ENCODE measurements around the gene GAL.

The GAL gene

DNA sequence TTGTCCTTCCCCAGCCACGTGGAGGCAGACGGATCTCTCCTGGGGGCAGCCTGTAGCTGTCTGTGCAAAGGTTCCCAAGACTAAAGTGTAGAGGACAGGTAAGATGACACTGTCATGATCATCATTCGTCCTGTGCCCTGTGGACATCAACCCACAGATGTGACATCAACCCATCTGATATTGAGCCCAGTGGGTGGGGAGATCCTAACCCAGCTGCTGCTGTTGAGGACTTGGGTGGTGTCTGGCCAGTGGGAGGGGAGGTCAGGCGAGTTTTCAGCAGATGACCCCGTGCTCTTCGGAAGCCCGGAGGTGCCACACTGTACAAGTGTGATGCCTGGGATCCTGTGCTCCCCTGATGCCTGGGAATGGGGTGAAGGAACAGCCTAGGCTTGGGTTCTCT lies 1.2 kb upstream of the GAL start:
- no peak for DNase-seq

- DNase-seq = no peak
Measured at GRCh38 chr11:68683536-68684384, 584 bp upstream of the GAL start.

DNA sequence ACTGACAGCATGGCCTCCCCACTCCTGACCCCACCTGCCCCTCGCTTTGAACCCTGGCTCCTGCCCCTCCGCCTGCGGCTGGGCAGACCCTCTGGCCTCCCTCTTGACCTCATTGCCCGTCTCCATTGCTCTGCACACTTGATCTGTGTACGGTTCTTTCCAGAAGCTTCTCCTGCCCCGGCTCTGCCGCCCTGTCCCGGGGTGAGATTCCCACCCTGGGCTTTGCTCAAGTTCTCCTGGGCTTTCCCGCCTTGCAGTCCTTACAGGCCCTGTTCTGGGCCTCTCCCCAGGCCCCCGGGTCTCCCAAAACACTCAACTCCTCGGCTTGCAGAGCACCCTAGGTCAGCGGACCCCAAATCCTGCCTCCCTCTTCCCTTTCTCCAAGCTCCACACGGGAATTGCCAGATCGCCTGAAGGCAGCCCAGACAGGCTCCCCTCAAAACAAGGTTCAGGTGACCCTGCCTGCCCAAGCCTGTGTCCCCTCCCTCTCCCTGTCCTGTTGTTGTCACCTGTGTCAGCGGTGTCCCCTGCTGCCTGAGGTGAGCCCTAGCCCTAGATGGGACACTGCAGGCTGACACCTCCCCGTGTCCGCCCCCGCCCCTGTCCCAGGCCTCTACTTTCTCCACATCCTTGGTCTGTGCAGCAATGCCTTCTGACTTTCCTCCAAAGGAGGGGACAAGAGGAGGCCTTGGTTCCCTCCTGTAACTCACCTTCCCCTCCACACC lies 1.5 kb downstream of the GAL start:
- no peak for DNase-seq

DNA sequence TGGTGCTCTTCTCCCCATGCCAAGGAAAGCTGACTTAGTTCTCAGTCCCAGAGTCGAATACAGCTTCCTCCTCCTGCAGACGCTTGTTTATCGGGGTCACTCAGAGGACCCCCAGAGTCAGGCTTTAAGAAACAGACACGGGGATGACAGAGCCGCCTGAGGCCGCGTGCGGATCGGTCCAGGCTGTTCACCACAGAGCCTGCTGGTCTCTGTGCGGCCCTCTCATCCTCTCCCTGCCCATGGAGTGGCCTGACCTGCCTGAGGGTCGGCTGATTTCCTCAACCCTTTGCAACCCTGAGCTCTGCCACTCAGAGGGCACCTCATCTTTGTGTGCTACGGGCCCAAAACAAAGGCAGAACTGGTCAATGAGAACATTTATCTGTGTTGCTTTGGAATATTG lies 2.1 kb downstream of the GAL start:
- DNase-seq = no peak

DNA sequence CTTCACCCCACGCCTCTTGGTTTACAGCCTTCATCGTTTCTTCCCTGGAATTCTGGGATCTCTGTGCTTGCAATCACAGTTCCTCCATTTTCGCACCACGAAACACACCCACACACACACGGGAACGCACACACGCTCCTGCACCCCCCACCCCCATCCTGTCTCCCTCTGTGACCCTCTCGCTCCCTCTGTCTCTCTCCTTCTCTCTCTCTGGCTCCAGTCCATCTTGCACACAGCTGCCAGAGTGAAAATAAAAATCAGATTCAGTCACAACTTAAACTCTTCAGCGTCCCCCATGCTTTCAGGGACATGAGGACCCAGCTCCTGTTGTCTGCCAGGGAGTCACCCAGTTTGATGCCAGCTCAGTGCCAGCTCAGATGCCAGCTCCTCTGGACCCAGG lies 3.0 kb downstream of the GAL start:
- DNase-seq = no peak

GRCh38 chr11:68687986-68688385 lies 3.6 kb downstream of the GAL start:
- no peak for DNase-seq

- DNase-seq = no peak
Measured at GRCh38 chr11:68688881-68689280, 4.5 kb downstream of the GAL start.

GRCh38 chr11:68689737-68690625 lies 5.6 kb downstream of the GAL start:
- no peak for DNase-seq

DNA sequence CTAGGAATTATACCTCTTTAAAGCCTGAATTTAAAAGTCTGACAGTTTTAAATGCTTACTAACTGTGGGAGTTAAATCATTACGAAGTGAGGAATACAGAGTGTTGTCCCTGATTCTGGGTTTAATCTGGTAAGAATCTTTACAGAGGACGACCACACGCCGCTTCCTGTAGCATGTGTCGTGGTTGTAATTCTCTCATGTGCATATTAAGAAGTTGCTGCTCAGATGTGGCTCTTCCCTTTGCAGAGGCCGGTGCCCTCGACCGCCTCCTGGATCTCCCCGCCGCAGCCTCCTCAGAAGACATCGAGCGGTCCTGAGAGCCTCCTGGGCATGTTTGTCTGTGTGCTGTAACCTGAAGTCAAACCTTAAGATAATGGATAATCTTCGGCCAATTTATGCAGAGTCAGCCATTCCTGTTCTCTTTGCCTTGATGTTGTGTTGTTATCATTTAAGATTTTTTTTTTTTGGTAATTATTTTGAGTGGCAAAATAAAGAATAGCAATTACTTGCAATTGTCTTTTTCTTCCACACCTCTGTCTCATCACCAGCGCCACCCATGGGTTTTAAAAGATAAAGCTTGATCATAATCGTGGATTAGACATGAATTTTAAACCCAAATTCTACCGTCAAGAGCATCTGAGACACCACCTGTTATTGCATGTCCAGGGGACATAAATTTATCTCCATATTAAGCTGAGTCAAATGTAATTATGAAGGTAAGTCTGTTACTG lies 6.5 kb downstream of the GAL start:
- no peak for DNase-seq

GRCh38 chr11:68691402-68691784 lies 7.0 kb downstream of the GAL start:
- no peak for DNase-seq

GRCh38 chr11:68692115-68692514 lies 7.8 kb downstream of the GAL start:
- DNase-seq = no peak

- no peak for DNase-seq
Measured at GRCh38 chr11:68692871-68693483, 8.6 kb downstream of the GAL start.

GRCh38 chr11:68693484-68693882 lies 9.1 kb downstream of the GAL start:
- no peak for DNase-seq

DNA sequence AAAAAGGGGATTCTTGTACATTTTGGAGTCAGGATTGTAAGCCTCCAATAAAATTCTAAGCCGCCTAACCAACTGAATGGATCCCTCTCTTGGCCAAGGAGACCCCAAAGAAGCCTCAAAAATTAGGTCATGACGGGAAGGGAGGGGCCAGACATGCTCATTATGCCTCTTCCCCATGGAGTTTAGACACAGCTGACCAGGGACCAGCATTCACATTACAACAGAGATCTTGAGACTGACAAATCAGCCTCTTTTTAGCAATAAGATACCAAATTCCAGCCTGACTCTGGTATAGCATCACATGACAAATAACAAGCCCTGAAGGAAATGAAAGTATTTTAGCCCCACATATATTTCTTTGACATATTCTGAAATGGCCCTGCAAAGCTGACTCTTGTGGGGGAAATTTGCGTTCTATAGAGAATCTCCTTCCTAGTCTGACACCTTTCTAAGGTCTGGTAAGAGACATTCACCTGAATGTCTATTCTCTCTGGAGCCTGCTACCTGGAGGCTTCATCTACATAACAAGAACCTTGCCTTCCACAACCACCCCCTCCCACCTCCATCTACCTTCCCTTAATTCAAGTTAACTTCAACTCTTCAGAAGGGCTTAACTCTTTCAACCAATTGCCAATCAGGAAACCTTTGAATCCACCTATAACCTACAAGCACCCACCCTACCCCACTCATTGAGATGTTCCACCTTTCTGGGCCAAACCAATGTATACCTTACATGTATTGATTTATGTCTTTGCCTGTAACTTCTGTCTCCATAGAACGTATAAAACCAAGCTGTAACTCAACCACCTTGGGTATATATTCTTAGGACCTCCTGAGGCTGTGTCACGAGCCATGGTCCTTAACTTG lies 10.3 kb downstream of the GAL start:
- DNase-seq = no peak

DNA sequence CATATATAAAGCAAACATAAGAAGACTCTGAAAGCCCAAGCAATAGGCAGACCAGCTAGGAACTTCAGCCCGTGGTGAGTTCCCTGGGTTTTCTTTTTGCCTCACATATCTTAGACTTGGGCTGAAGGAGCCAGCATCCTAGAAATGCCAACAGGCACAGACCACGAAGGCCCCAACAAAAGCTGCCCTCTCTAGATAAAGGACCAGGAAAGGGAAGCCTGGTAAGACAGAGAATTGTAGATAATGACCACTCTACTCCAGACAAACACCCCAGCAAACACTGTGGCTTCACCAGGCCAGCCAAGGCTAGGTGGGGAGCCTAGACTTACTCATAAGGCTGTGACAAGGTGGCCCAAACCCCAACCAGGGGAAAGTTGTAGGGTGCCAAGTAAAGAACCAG lies 11.2 kb downstream of the GAL start:
- DNase-seq = no peak

GRCh38 chr11:68698993-68699392 lies 14.6 kb downstream of the GAL start:
- no peak for DNase-seq

GRCh38 chr11:68704887-68705286 lies 20.5 kb downstream of the GAL start:
- peak; percentile 5 for DNase-seq

GRCh38 chr11:68707527-68707926 lies 23.2 kb downstream of the GAL start:
- no peak for DNase-seq

DNA sequence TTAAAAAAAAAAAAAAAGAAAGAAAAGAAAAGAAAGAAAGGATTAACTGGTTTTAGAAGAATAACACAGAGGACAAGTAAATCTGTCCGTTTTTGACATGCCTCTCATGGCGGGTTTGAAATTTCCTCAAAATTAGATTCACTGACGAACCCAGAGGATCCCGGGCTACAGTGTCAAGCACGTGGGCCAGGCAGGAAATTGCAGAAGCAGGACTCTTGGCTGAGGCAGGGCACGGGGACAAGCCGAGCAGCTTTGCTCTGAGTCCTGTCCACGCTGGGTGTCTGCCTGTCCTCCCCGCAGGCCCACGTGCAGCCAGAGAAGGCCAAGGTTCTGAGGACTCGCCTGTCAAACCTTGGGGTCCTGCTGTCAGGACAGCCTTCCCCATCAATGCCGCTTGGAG lies 24.7 kb downstream of the GAL start:
- no peak for DNase-seq

DNA sequence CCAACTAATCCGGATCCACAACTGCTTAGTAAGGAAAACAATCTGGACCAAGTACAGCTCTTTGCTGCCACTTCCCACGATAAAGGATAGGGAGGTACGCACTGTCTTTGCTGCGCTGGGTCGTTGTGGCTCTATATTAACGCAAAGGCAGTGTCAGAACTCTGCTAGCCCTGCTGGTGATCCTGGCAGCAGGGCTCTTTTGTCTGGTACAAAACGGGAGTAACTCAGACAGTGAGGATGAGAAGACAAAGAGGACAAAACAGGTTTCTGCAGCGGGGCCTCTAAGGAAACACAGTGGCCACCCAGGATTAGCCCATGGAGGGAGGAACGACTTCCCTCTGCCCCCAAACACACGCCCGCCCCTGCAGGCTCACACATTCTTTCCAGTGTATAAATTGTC lies 26.1 kb downstream of the GAL start:
- no peak for DNase-seq

DNA sequence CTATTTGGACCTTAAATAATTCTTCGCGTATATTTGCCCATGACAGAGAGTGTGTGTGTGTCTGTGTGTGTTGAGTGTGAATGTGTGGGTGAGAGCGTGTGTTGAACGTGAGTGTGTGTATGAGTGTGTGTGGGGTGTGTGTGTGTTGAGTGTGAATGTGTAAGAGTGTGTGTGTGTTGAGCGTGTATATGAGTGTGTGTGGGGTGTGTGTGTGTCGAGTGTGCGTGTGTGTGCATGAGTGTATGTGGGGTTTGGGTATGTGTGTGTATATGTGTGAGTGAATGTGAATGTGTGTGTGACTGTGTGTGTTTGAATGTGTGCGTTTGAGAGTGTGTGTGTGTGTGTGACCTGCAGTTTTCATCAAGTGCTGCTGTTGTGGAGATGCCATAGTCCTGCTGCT lies 26.8 kb downstream of the GAL start:
- DNase-seq = no peak
